AG04450 (cell line): Measurements from ENCODE around the gene MTIF2. TPM values are rescaled to one million over a fixed set of nuclear protein-coding genes. Genes with fewer than 3 reads are reported as not detected.
"Not testable (repeated sequence)": the region's sequence is repeated elsewhere in the genome, so short reads cannot be mapped to it uniquely, and the experiment has no call there.

ENCODE experiments used
- CTCF ChIA-PET: fragments of 300-600, 350-600 bp; formaldehyde crosslinking; extraction: SDS; loops from one replicate; lab custom pipeline; 2022; ENCODE audit warnings: antibody characterized with exemption, inconsistent platforms; lab: Charles Lee
- POLR2A ChIA-PET: fragments of 350-600 bp; formaldehyde crosslinking; extraction: SDS; loops from one replicate; lab custom pipeline; 2021; ENCODE audit warnings: antibody characterized with exemption, inconsistent platforms; lab: Yijun Ruan, JAX
- DNase-seq: peaks from one replicate; pipeline ENCODE4 v3.0.0-alpha.2; 2011; ENCODE audit warnings: low read depth, low spot score
- H3K27ac ChIP-seq: one replicate; pipeline ENCODE4 v1.5.1; 2012; ENCODE audit warnings: low read depth, low read length, control low read depth
- H3K27me3 ChIP-seq: one replicate; pipeline ENCODE4 v1.6.0; 2012; ENCODE audit warnings: low read length; ENCODE audit not compliant: control insufficient read depth, insufficient read depth
- H3K4me3 ChIP-seq: 2 replicates; pipeline ENCODE4 v1.5.1; 2011; ENCODE audit warnings: mild to moderate bottlenecking, low read depth, low read length, control low read depth
- H3K9me3 ChIP-seq: 2 replicates; pipeline ENCODE4 v1.5.1; 2012; ENCODE audit warnings: low read length; ENCODE audit not compliant: control insufficient read depth, insufficient read depth
- CTCF ChIP-seq: IDR thresholded peaks from 2 replicates; pipeline ENCODE4 v1.5.1; 2011; ENCODE audit warnings: low read depth, low read length, control low read depth, inconsistent platforms
- polyA plus RNA-seq: library from polyadenylated mRNA; depleted of rRNA; stranded (reverse); fragments of >200 nt; gene quantifications from 2 replicates; pipeline ENCODE4 v1.2.3, GENCODE V29; 2011

The MTIF2 gene
- polyA plus RNA-seq, 1 experiment: 28.7 TPM

- POLR2A ChIA-PET, CTCF ChIA-PET, DNase-seq, H3K27me3 ChIP-seq, H3K4me3 ChIP-seq, H3K27ac ChIP-seq, H3K9me3 ChIP-seq: not testable (repeated sequence)
These were observed 10.3 kb upstream of the MTIF2 start for GRCh38 chr2:55279214-55279835.

GRCh38 chr2:55277310-55277709, 8.3 kb upstream of the MTIF2 start:
- Histone ChIP-seq H3K9me3 (no peaks in the 10 kb centered on the region; the same call in 1 of the 2 replicates), H3K27me3 (no peaks in the 10 kb centered on the region), H3K4me3 (no peak overlapping the region), H3K27ac (no peak overlapping the region)
- CTCF ChIA-PET: no interaction called here
- no peak for TF ChIP-seq CTCF
- no peak for DNase-seq
- POLR2A ChIA-PET: no interaction called here

GRCh38 chr2:55274346-55274745, 5.3 kb upstream of the MTIF2 start:
- POLR2A ChIA-PET, DNase-seq, H3K4me3 ChIP-seq, H3K27me3 ChIP-seq, H3K9me3 ChIP-seq, CTCF ChIA-PET, H3K27ac ChIP-seq: not testable (repeated sequence)

- Histone ChIP-seq H3K4me3 (peak overlapping the region; percentile 93), H3K9me3 (no peaks in the 10 kb centered on the region), H3K27ac (no peak overlapping the region), H3K27me3 (no peaks in the 10 kb centered on the region)
- POLR2A ChIA-PET: interaction anchor here (0.9 kb wide), 1 partner anchor 219 kb away, joined by 4 read pairs; the partner anchor contains the start of gene RTN4
- no peak for DNase-seq
- CTCF ChIA-PET: no interaction called here
- TF ChIP-seq CTCF: no peak
These were observed 587 bp upstream of the MTIF2 start for GRCh38 chr2:55269645-55269990.

- H3K27ac ChIP-seq: peak overlapping the region; percentile 57
- POLR2A ChIA-PET: no interaction called here
- H3K9me3 ChIP-seq: no peaks in the 10 kb centered on the region
- peak overlapping the region; percentile 93 for H3K4me3 ChIP-seq
- TF ChIP-seq CTCF: no peak
- DNase-seq: no peak
- no peaks in the 10 kb centered on the region for H3K27me3 ChIP-seq
- CTCF ChIA-PET: no interaction called here
These were observed 634 bp downstream of the MTIF2 start for GRCh38 chr2:55268288-55268906.

GRCh38 chr2:55259586-55259985, 9.4 kb downstream of the MTIF2 start:
- H3K4me3 ChIP-seq, DNase-seq, H3K27me3 ChIP-seq, H3K27ac ChIP-seq, CTCF ChIA-PET, H3K9me3 ChIP-seq: not testable (repeated sequence)
- POLR2A ChIA-PET: interaction anchor here (0.8 kb wide), 1 partner anchor 225 kb away, joined by 3 read pairs; no protein-coding TSS in a partner anchor
